NOMO-1 treated with dmso at 0.1 percent for 144 hours (cell line): ENCODE results near the gene FTO.

ENCODE experiments used
- DNase-seq: peaks from one replicate; lab custom pipeline; 2025; ENCODE audit not compliant: unreplicated experiment; lab: John Stamatoyannopoulos, UW

Gene FTO

DNA sequence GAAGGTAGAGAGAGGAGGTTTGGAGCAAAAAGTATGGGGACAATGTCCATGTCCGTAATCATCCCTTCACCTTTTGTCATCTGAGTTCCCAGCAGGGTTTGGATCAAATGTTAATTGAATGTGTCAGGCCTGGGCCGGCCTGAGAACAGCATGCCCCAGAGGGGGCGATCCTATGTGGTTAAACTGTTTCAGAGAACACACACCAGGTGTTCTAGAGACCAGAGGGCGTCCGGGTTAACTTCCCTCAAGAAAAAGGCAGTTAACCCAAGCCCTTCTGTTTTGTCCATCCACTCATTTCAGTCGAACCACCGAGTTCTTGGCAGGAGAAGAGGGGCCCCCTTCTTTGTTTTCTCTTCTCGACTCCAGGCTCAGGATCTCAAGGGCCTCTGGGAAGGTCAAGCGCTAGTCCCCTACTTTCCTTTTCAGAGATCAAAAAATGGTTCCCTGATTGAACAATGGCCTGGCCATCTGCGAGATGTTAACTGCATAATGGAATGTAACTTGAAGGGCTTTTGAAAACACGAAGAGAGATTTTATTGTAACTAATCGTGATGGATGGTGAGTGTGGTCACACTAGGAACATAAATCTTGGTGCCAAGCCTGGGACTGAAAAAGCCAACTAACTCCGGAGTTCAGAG, 440.1 kb downstream of the FTO start:
- no peak for DNase-seq

DNA sequence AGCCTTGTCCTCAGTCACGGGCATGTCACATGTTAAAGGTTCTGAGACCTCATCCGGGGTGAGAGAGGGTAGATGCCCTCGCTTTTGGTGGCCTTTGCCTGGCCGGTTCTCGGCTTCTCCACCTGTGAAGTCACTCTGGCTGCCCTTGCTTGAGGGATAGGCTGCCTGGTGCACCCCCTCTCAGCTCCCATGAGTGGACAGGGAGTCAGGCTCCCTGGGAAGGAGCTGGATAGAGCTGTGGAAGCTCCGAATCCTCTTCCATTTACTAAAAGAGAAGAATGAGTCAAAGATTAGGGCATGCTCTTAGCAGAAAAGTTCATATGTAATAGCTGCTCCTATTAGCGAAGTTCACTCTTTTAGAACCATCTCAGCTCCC, 440.6 kb downstream of the FTO start:
- DNase-seq = no peak

DNA sequence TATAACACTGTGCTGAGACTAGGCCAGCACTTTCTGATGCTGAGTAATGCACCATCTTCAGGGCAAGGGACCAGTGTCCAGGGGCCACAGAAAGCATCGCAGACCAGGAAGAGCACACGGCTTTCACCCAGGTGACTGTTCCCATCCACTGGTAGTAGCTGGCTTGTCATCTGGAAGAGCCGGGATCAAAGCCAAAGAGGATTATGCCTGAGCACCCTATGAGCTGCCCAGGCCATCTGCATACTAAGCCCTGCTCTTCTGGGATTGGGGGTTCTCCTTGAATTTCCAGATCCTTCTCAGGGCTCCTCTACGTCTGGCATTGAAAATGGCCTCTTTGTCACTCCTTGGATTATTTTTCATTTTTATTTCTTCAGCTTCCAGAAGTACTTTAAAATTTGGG, 441.9 kb downstream of the FTO start:
- DNase-seq = no peak

DNA sequence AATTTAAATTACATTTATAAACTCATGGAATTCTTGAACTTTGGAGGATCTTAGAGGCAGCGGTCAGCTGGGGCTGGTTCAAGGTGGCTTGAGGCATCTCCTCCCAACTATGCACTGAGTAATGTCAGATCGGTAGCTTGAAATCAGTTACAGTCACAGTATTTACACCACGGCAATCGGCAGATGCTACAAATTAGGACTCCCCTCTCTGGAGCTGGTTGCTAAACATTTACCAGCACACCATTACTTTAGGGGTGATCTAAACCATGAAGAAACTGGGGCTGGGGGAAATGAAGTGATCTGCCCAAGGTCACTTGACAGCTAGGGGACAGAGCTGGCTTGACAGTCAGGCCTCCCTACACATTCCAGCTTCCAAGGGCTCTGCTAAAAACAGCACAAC, 445.0 kb downstream of the FTO start:
- no peak for DNase-seq

DNA sequence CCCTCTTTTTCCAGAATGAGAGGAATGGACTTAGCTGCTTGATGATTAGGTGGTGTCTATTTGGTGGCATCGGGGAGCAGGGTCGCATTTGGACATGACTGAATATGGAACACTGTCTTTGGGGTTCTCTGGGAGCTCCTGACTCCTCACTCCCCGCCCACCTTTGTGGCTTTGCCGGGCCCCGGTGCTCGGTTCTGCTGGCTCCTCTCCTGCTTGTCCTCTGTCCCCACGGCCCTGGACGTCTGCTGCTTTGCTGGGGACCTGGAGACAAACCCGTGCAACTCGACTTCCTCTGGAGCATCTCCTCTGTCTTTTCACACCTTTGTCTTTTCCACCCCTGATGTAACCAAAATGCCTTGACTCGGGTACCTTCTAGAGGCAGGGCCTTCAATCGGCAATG, 446.9 kb downstream of the FTO start:
- no peak for DNase-seq

- no peak for DNase-seq
Observed at GRCh38 chr16:54152362-54153239, 448.6 kb downstream of the FTO start.

DNA sequence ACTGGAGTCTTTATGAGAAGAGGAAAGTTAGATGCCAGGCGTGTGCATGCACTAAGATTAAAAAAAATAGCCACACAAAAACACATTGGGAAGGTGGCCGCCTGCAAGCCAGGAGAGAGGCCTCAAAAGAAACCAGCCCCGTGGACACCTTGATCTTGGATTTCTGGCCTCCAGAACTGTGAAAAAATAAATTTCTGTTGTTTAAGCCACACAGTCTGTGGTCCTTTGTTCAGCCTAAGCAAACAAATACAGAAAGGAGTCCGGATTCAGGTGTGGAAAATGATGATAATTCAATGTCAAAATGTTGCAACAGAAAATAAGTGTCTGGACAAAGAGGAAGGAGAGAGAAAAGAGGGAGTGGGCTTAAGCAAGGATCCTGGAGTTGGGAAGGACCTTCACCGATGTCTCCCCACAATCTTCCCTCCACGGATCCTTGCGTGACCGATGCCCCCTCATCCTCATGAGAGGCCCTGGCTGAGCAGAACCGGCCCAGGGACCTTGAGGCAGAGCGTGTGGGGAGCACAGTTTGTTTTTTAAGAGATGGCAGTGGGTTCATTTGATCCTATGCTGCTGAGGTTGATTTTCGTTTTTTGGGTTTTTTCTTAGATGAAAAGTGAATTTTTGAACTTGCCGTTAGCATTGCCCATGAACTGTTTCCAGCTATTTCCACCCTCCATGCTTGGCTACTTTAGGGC, 449.4 kb downstream of the FTO start:
- DNase-seq = no peak

GRCh38 chr16:54156349-54156748, 452.4 kb downstream of the FTO start:
- DNase-seq = no peak

- DNase-seq = no peak
Observed at GRCh38 chr16:54158986-54159385, 455.0 kb downstream of the FTO start.

DNA sequence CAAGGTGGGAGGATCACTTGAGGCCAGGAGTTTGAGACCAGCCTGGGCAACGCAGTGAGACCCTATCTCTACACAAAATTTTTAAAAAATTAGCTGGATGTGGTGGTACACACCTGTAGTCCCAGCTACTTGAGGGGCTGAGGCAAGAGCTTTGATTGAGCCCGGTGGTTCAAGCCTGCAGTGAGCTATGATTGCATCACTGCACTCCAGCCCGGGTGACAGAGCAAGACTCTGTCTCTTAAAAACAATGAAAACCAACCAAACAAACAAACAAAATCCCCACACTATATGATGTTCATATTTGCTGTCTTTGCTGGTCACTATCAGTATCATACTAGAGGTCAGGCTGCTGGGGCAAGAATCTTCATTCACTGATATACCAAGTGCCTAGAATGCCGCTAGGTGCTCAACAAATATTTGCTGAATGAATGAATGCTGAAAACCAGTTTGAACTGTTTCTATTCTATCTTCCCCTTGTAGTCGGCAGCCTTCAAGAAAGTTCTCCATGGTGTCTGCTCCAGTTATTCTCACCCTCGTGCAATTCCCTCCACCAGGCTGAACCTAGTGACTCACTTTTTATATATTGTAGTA, 455.6 kb downstream of the FTO start:
- no peak for DNase-seq

DNA sequence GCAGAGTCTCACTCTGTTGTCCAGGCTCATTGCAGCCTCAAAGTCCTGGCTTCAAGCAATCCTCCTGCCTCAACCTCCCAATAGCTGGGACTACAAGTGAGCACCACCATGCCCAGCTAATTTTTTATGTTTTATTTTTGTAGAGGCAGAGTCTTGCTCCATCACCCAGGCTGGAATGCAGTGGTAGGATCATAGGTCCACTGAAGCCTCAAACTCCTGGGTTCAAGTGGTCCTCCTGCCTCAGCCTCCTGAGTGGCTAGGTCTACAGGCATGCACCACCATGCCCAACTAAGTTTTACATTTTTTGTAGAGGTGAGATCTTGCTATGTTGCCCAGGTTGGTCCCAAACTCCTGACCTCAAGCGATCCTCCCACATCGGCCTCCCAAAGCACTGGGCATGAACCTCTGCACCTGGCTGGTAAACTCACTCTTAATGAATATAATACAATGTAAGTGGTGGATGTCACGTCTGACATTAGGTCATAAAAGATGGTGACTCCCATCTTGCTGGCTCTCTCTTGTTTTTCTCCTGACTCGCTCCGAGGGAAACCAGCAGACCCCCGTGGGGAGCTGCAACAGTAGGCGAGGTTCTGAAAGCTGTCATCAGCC, 456.4 kb downstream of the FTO start:
- DNase-seq = no peak

DNA sequence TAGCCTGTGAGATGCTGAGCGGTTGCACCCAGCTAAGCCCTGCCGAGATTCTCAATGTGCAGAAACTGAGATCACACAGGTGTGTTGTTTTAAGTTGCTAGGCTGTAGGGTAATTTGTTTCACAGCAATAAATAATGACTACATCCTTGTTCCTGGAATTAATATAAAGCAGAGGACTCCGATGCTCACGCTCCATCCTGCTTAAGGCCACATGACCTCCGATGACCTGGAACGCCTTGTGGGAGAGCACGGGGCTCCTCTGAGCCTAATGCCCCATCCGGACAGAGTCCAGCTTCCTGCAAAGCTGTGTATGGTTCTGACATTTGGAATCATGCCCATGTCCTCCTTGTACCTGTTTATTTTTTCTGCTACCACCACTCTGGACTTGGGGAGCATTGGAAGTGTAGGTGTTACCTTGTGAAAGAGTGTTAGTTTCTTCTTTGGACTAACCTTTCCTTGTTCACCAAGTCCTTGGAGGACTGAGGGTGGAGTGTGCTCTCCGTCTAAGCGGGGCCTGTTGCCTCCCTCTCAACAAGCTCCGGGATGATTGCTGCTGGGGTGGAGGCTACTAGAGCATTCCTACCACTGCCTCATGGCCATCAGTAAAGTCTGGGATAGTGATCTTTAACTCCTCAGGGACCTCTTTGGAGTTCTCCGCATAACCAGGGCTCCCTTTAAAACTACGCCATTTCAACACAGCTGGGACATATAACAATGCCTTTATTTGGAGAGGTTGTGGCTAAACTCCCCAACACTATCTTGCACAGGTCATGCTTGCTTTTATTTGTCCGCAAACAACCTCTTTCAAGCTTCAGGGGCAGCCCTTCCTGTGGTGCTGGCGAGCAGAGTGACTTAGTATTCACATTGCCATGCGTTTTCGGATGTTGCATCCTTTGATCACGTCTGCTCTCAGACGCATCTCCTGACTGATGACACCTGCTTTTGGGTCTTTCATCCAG, 457.3 kb downstream of the FTO start:
- DNase-seq = no peak

DNA sequence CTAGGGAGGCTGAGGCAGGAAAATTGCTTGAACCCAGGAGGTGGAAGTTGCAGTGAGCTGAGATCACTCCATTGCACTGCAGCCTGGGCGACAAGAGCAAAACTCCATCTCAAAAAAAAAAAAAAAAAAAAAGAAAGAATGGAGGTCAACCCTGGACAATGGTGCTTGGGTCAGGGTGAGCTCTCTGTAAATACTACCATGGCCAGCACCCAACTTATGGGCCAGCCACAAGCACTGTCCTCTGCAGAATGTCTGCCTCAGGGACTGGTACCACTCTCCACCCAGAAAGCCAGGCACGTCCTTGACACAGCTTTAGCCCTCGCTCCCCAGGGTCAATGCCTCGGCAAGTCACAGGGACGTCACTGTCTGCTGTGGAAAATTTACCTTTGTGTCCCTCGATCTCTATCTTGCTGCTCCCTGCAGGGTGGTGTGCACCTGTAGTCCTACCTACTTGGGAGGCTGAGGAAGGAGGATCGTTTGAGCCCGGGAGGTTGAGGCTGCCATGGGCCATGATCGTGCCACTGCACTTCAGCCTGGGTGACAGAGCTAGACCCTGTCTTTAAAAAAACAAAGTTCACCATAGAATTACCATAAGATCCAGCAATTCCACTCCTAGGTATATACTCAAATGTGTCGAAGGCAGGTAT, 459.4 kb downstream of the FTO start:
- DNase-seq = no peak

DNA sequence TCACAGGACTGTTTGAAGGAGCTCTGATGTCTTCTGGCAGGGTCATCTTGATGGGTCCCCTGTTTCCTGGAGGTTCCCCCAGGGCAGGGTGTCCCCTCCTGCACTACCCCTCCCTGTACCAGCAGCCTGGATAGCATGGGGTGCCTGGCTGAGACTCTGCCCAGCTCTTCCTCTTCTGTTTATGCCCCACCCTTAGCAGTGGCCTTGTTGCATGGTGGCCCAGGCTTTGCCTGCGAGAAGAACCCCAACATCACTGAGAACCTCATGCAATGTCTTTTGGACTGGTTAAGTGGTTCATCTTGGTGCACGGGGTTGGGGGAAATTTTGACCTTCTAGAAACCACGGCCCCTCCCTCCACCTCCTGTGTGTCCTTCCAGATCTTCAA, 460.8 kb downstream of the FTO start:
- no peak for DNase-seq

DNA sequence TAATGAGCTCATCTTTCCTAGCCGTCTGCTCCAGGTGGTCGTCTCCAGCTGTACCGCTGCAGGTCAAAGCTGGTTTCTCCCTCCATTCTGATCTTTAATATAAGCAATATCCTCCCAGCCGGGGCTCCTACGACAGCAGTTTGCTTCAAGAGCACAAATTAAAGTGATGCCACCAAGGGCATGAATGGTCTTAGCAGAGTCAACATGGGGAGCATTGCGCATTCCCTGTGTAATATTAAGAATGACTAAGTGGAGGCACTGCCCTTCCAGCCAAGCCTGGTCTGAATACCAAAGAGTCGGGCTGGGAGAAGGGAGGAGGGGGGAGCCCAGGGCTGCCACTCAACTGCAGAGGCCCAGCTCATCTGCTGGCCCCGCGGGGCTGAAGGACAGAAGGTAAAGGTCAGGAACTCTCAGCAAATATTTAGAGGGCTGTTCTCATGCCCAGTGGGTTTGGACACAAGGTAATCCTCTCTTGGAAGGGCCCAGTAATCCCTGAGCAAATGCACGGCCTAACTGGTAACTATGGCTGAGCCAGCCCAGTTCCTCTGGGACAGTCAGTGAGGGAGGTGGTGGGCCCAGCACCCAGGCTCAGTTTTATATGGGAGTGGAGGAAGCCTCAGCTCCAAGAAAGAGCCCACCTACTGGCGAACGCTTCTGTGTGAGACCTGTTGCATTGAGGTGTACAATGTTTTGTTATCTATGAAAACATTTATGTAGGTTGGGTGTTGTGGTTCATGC, 461.4 kb downstream of the FTO start:
- no peak for DNase-seq

DNA sequence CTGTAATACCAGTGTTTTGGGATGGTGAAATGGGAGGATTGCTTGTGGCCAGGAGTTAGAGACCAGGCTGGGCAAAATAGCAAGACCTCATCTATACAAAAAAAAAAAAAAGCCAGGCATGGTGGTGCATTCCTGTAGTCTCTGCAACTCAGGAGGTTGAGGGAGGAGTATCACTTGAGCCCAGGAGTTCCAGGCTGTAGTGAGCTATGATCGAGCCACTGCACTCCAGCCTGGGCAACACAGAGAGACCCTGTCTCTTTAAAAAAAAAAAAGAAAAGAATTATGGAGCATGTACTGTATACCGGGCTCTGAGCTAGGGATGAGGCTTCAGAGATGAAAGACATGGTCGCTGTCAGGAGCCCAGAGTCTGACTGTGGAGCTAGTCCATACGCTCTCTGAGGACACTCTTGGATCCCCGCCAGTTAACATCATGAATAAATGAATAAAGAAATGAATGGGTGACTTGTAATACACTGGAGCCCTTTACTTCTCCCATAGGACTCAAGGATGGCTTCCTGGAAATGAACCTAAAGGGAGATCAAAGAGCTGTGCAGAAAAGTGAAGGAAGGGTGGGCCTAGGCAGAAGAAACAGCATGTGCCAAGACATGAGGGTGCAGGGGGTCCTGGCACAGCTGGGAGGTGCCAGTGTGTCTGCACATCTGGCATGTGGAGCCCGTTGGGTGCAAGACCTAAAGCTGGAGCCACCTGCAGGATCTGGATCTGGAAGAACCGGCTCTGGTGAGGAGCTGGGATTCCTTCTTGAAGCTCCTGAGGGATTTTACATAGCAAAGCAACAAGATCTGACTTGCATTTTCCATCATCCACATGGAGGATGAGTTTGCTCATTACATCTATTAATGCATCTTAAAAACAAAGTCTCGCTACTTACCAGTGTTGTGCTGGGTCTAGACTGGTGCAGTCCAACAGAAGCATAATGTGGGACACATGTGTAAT, 462.2 kb downstream of the FTO start:
- DNase-seq = no peak

DNA sequence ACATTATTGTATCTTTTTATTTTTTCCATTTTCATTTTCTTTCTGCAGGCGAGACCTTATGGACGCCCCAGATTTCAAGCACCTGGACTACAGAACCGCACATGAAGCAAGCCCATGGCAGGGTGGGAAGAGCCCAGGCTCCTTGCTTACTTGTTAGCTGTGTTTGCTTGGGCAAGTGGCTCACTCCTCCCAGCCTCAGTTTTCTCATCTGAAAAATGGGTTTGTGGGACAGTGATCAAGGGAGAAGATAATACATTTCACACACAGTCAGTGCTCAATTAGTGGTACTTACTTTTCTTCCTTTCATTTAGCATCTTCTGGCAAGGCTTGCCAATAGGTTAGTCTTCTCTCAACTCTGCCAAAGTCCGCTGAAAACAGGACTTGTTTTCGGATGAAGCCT, 465.2 kb downstream of the FTO start:
- no peak for DNase-seq
